Hair follicular keratinocyte (primary cell): ENCODE measurements around the gene MAPK7. TPM values are rescaled to one million over a fixed set of nuclear protein-coding genes. Genes with fewer than 3 reads are reported as not detected.

Experiments used
- total RNA-seq: library from RNA; depleted of rRNA; stranded (reverse); fragments of >200 nt; gene quantifications from 2 replicates; pipeline ENCODE4 v1.2.3, GENCODE V29; 2015

Gene MAPK7
- 7.7 and 14.1 TPM in 2 replicates for total RNA-seq

GRCh38 chr17:19378416-19379360, at the start of gene MAPK7:
Gene MAPK7, plus strand, starts transcription at chr17:19378498. Its CDS starts 403 bp downstream, at chr17:19378901.

GRCh38 chr17:19362277-19363113, 15.8 kb upstream of the MAPK7 start, which contains the start of gene B9D1:
Gene B9D1, minus strand, starts transcription at chr17:19362723. Its CDS starts 154 bp downstream, at chr17:19362569.

GRCh38 chr17:19386974-19387920, 8.9 kb downstream of the MAPK7 start, which contains the start of gene MFAP4:
Gene MFAP4, minus strand, starts transcription at chr17:19387190. Its CDS starts 35 bp downstream, at chr17:19387155.

GRCh38 chr17:19410875-19411620, 32.8 kb downstream of the MAPK7 start, which contains the start of gene RNF112:
Gene RNF112, plus strand, starts transcription at chr17:19411232. Its CDS starts 177 bp downstream, at chr17:19411409.

Other genes with a start within 250 kb of the MAPK7 start
- gene EPN2, start 141.1 kb upstream of the MAPK7 start, total RNA-seq = 15.1 and 19.1 TPM in 2 replicates
- 29.5 and 34.6 TPM in 2 replicates for gene B9D1, start 15.8 kb upstream of the MAPK7 start, total RNA-seq
- not detected in 2 replicates for gene MFAP4, start 8.7 kb downstream of the MAPK7 start, total RNA-seq
- gene RNF112, start 32.7 kb downstream of the MAPK7 start, total RNA-seq = 0.42 and 1.0 TPM in 2 replicates
- gene SLC47A1, start 155.4 kb downstream of the MAPK7 start, total RNA-seq = 1.3 and 5.2 TPM in 2 replicates